GM18870 (cell line): Measurements from ENCODE around the gene TCEANC2.
"Not testable (repeated sequence)": the region's sequence is repeated elsewhere in the genome, so short reads cannot be mapped to it uniquely, and the experiment has no call there.

Source experiments
- ATAC-seq: cut with Tn5 transposase; IDR thresholded peaks from one replicate; pipeline ENCODE4 v1.9.1; 2021; ENCODE audit warnings: moderate library complexity; ENCODE audit not compliant: unreplicated experiment

The TCEANC2 gene

DNA sequence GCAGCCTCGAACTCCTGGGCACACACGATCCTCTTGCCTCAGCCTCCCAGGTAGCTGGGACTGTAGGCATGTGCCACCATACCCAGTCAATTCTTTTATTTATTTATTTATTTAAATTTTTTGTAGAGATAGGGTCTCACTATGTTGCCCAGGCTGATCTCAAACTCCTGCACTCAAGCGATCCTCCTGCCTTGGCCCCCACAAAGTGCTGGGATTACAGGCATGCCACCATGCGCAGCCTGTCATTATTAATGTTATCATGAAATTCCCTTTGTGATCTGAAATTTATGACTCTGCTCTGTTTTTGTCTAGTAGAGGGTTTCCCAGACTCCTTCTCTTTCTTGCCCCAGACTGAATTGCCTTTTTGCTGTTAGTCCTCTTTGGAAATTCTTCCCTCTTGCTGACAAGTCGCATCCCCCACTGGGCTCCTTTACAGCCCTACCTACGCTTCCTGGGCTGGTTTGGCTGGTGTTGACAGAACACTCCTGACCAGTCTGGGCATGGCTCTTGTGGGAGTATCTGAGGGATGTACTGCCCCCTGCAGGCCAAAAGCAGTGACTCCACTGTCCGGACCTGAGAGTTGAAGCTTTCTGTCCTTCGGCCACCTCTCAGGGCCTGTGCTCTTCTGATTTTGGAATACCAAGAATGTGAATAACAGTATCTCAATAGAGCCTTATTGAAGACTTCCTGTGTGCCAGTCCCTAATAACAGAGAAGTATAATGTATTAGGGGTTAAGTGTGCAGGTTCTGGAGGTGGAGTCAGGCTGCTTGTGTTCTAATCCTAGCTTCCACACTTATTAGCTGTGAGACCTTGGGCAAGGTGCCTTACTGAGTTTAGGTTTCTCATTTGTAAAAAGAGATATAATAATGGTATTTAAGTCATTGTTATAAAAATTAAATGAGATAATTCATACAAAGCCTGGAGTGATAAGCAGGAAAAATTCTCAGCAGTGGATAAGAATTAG is 28.2 kb downstream of the TCEANC2 start:
- no peak for ATAC-seq

DNA sequence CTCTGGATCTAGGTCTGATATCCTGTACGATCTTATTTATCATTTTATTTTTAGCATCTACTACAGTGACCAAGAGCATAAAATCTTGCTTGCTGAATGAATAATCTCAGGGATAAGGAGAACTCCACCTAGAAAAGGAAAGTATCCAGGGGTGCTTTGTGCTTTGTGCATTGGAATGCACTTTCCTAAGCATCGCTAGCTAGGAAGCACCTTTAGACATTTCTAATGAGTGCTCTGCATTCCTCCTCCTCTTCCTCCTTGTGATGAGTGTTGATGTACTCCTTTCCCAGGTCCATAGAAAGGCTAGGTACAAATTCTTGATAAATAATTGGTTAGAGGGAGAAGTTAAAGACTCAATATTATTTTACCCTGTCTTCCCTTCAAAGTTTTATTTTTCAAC is 31.4 kb downstream of the TCEANC2 start:
- no peak for ATAC-seq

DNA sequence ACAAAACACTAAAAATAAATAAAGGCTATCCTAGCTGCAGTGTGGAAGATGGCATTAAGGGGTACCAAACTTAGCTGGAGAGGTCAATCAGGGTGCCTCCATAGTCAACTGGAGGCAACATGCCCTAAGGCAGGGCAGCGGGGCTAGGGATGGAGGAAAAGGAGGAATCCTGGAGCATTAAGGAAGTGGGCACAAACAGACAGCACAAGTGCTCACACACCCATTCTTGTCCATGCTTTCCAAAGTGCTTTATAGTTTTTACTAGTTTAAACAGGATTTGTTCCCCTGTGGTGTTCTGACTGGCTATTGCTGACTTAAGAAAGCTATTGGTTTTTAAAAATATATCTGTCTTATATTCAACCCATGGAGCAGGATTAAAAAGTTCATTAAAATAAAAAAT is 33.3 kb downstream of the TCEANC2 start:
- ATAC-seq = no peak

DNA sequence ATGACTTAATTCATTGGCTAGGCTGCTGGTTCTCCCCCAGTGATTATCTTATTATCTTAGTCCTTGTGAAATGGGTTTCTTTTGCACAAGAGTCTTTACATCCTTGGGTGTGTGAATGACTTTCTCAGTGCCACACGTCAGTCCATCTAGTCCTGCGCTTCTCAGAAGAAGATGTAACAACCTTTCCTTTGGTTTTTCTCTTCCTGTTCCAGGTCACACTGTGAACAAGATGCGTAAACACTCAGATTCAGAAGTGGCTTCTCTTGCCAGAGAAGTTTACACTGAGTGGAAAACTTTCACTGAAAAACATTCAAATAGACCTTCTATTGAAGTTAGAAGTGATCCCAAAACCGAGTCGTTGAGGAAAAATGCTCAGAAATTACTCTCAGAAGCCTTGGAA is 35.0 kb downstream of the TCEANC2 start:
- no peak for ATAC-seq

DNA sequence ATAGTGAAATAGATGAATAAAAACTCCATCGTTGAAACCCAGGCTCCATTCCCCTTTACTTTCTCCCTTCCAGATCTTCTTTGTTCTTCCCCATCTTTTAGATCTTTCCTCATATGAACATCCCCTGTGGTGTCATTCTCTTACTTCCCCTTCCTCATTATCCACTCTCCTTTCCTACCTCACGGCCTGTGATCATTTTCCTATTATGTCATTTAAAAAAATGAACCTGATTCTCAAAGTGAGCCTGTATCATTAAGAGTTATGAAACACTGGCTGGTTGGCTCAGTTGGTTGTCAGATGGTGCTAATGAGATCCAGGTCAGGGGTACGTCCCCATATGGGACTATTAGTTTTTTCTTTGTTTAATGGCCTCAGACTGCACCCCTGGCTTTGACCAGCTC is 38.3 kb downstream of the TCEANC2 start:
- ATAC-seq = no peak

DNA sequence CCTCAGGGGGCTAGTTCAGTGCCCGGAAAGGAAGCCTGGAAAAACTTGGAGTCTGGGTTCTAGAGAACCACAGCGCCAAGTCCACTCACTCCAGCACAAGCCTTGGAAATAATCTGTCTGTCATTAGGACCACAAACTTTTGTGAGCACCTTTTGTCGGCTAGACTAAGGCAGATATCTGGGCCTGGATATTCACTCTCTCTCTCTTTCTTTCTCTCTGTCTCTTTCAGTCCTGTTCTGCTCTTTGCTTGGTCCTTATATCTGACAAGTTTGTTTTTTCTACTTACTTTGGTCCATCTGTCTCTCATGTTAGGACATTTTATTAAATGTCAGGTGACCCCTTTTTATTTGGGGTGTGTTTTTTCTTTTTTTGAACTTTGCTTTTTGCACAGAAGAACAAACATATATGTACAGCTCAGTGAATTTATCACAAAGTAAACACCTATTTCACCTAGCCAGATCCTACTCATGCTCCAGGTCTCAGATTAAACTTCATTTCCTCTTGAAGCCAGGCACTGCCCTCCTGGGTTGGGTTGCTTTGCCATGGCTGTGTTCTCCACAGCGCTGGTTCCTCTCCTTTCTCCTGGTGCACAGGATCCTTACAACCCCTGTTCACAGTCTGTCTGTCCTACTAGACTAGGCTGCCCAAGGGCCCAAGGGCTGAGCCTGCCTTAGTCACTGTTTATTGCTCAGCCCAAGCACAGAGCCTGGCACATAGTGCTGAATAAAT is 40.8 kb downstream of the TCEANC2 start:
- no peak for ATAC-seq

DNA sequence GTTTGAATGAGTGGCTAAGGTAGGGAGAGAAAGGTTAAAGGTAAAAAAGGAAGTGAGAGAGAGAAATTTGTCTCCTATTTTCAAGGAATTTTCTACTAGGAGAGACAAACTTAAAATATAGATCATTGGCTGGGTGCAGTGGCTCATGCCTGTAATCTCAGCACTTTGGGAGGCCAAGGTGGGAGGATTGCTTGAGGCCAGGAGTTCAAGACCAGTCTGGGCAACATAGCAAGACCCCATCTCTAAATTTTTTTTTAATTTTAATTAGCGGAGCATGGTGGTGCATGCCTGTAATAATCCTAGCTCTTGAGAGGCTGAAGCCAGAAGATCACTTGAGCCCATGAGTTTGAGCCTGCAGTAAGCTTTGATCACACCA is 41.3 kb downstream of the TCEANC2 start:
- not testable (repeated sequence) for ATAC-seq

DNA sequence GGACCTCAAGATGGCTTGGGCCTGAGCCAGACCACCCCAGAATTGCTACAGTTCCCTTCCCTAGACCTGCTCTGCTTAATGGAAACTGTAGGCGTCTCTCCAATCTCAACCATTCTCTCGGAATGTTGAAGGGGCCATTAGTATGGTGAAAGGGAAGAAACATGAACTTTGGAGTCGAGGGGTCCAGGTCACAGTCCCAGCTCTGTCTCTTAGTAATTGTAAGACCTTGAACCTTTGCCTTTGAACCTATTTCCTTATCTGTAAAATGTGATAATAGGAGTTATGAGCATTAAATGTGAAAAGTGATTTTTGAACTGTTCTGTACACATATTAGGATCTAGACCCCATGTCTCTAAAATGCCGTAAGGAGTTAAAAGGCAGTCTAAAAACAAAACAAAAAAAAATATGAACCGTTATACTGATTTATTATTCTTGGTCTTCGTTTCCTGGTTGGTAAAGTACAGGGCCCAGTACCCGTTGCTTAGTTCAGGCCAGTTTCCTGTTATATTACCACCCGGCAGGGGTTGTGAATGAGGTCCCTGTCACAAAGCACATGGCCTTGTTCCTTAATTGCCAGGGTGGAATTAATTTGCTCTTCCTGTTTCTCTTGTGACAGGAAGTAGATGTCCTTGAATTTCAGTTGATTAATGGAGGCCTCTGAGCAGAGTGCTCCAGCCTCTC is 42.3 kb downstream of the TCEANC2 start:
- ATAC-seq = no peak

DNA sequence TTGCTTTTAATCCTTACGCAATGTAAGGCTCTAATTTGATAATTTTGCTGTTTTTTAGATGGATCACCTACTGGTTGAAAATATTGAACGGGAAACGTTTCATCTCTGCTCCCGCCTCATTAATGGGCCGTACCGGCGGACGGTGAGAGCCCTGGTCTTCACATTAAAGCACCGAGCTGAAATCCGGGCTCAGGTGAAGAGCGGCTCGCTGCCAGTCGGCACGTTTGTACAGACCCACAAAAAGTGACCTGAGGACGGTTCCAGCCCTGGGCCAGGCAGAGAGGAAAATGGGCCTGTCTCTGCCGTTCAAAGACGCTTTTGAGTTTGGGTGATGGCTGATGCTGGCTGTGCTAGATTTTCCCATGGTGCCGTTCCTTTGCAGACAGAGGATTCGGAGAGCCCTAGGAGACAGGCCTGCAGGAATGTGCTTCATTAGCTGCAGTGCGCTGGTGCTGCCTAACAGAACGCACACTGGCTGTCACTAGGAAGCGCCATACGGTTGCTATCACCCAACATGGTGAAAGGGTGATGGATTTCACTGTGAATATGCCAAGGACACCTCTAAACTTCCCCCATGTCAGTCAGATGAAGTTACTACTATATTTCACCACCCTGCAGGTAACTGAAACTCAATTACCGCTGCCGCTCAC is 42.9 kb downstream of the TCEANC2 start:
- no peak for ATAC-seq

DNA sequence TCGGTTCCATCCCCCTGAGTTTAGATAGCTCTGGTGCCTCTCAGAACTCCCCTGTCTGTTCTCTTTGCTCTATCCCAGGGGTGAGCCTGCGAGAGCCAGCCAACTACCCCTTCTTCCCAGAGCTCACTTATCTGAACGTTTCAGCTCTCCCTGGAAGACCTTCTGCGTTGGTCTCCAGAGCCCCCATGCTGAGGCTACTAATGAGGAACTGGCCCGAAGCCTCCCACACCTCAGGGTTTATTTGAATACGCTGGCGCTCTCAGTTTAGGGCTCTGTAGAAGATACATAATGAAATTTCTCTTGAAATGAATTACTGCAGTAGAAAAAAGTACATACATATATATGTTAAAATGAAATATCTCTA is 43.5 kb downstream of the TCEANC2 start:
- ATAC-seq = no peak

DNA sequence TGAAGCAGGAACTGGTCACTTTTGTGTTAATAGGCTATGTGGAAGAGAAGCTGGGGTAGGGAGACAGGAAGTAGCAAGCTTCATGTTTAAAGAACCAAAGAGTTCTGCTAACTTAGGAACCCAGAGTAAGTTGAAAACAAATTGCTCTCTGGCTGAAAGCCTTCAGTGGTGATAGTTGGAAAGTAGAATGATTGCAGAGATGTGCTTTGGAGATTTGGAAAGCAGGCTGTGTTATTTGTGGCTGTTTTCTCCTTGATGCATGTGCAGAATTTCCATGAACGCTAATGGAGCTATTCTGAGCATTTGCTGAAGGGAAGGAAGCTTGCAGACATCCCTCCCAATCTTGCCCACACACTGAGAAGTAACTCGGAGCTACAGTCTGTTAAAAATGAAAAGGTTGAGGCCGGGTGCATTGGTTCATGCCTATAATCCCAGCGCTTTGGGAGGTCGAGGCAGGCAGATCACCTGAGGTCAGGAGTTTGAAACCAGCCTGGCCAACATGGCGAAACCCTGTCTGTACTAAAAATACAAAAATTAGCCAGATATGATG is 45.7 kb downstream of the TCEANC2 start:
- ATAC-seq = no peak

DNA sequence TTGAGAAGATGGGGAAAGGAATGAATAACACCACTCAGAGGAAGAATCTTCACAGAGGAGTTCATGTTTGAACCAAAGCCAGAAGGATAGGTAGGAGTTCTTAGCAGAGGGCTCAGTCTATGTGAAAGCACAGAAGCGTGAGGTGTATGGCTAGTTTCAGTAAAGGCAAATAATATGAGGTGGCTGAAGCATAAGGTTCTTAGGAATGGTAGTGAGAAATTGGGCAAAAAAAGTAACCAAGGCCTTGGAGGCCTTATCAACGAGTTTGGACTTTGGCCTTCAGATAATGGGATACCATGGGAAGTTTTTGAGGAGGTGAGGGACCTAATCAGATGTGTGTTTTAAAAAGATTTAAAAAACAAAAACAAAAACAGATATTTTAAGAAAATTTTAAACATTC is 47.1 kb downstream of the TCEANC2 start:
- no peak for ATAC-seq

DNA sequence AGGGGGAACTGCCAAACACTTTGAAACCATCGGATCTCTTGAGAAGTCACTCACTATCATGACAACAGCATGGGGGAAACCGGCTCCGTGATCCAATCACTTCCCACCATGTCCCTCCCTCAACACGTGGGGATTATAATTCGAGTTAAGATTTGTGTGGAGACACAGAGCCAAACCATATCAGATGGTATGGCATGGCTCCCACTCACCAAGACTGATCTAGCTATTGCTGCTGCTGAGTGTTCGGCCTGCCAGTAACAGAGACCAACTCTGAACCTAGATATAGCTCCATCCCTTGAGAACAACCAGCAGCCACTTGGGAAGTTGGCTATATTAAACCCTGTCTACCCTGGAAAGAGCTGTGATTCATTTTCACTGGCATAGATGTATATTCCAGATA is 50.0 kb downstream of the TCEANC2 start:
- no peak for ATAC-seq

DNA sequence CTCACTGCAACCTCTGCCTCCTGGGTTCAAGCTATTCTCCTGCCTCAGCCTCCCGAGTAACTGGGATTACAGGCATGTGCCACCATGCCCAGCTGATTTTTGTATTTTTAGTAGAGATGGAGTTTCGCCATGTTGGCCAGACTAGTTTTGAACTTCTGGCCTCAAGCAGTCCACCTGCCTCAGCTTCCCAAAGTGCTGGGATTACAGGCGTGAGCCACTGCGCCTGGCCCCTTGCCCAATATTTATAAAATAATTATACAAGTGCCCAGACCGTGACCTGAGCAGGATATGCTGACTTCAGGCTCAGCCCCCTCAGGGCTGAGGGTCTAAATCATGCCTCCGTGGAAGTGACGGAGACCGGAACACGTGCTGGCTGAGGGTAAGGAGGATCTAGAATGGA is 51.2 kb downstream of the TCEANC2 start:
- ATAC-seq = not testable (repeated sequence)

DNA sequence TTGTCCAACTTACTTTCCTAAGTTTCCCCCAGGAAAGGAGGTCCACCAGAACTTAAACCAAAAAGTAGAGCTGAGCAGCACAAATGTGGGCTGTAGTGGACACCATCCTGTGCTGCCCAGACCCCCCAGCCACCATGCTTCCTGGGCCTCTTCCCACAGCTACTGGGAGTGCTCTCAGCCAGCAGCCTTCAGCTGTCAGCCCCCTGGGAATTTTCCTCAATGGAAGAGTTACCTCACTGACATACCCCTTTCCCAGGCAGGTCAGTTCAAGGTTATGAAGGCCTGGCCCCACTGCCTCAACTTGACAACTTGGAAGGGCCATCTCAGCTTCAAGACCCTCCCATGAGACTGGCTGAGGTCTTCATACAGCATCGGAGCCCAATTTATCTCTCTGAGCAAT is 51.7 kb downstream of the TCEANC2 start:
- no peak for ATAC-seq

DNA sequence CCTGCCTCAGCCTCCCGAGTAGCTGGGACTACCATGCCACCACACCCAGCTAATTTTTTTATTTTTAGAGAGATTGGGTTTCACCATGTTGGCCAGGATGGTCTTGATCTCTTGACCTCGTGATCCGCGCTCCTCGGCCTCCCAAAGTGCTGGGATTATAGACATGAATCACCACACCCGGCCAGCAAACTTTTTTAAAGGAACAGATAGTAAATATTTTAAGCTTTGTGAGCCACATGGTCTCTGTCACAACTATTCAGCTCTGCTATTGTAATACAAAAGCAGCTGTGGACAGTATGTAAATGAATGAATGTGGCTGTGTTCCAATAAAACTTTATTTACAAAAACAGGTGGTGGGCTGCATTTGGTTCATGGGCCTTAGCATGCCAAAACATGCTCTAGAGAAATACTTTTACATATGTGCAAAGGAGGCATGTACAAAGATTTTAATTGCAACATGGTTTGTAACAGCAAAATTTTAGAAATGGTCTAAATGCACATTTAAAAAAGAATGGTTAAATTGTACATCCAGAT is 52.4 kb downstream of the TCEANC2 start:
- ATAC-seq = no peak

DNA sequence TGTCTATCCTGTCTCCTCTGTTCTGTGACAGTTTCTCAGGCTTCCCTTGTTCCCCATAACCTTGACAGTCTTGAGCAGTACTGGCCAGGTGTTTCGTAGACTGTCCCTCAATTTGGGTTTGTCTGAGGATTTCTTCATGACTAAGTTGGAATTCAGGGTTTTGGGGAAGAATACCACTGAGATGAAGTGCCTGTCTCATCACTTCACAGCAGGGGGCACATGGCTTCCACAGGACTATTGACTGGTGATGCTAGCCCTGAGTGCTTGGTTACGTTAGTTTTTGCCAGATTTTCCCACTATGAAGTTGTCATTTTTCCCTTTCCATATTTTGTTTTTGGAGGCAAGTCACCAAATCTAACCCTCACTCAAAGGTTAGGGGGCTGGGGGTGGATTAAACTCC is 53.7 kb downstream of the TCEANC2 start:
- no peak for ATAC-seq

DNA sequence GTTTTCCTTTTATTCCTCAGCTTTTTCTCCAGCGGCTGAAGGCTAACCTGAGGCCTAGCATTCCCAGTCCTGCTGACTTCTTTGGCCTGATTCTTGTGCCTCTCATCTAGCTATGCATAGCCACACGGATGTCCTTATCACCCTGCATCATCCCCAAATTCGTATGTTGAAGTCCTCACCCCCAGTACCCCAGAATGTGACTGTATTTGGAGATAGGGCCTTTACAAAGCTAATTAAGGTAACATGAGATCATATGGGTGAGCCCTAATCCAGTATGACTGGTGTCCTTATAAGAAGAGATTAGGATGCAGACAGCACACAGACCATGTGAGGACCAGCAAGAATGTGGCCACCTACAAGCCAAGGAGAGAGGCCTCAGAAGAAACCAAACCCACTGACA is 54.7 kb downstream of the TCEANC2 start:
- ATAC-seq = no peak

DNA sequence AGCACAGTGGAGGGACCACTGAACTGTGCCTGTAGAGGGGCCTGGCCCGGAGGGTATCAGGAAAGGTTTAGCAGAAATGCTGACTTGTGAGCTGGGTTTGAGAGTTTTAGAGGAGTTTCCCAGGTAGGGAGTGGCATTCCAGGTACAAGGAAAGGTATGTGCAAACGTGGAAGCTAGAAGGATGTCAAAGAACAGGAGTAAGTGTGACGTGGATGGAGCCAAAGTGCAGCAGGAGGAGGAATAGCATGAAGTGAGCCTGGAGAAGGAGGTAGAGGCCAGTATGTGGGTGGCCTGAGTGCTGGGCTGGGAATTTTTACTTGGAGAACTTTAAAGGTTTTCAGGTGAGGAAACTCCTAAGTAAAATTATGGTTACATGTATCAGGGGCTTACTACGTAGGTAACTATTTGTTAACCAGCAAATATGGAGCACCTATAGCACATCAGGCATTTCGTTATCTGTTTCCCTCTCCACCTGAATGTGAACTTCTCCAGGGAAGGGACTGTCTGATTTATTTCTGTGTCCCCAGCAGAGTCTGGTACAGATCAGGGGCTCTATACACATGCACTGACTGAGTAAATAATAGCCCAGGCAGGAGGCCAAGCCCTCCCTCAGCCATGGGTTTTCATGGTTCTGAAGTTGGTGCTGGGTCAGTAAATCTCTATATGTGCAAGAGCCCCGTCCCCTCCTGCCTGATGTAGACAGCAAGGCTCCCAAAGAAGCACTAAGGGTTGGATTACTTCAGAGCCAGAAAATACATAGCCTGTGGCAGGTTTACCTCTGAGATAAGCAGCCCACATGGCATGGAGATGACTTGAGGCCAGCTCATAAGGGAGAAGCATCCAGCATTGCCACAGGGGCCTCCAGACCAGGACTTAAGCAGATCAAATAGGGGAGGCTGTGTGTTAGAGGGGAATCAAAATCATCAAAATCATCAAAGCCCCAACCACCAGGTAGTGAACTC is 56.0 kb downstream of the TCEANC2 start:
- ATAC-seq = no peak

DNA sequence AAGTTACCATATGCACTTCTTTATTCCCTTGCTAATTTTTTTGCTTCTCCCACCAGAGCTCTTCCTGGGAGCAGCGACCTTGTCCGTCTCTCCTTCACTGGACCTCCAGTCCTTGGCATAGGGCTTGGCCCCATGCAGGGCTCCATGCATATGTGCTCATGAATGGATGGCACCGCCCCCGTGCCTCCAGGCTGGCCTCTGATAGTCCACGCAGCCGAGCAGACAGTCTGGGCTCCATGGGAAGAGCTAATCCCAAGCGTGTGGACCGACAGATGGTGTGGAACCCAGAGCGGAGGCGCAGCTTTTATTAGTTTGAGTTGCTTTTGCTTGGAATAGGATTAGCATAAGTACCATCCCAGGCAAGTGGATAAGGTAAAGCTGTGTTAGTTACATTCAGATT is 57.6 kb downstream of the TCEANC2 start:
- ATAC-seq = no peak
